H9 (cell line): Measurements from ENCODE around the gene ZIC5. TPM values are rescaled to one million over a fixed set of nuclear protein-coding genes. Genes with fewer than 3 reads are reported as not detected.

ENCODE experiments used
- DNase-seq: peaks from one replicate; pipeline ENCODE4 v3.0.0-alpha.2; 2017
- H2AFZ ChIP-seq: one replicate; pipeline ENCODE4 v1.6.1; 2013; ENCODE audit warnings: mild to moderate bottlenecking, low read length, control low read depth, moderate library complexity
- H2AK5ac ChIP-seq: 2 replicates; pipeline ENCODE4 v1.6.1; 2013; ENCODE audit warnings: low read length, control low read depth, mixed read lengths; ENCODE audit not compliant: insufficient read length
- H2BK120ac ChIP-seq: one replicate; pipeline ENCODE4 v1.6.1; 2013; ENCODE audit warnings: low read depth, mild to moderate bottlenecking, low read length, control low read depth, inconsistent platforms; ENCODE audit not compliant: poor library complexity, severe bottlenecking
- H2BK12ac ChIP-seq: 2 replicates; pipeline ENCODE4 v1.6.1; 2013; ENCODE audit warnings: low read length, control low read depth, mixed read lengths, low read depth; ENCODE audit not compliant: insufficient read length
- H2BK15ac ChIP-seq: 2 replicates; pipeline ENCODE4 v1.6.1; 2013; ENCODE audit warnings: low read depth, low read length, control low read depth
- H2BK20ac ChIP-seq: one replicate; pipeline ENCODE4 v1.6.1; 2013; ENCODE audit warnings: low read depth, mild to moderate bottlenecking, low read length, control low read depth, inconsistent platforms; ENCODE audit not compliant: poor library complexity, severe bottlenecking
- H2BK5ac ChIP-seq: 2 replicates; pipeline ENCODE4 v1.6.1; 2013; ENCODE audit warnings: low read length, control low read depth, mixed read lengths; ENCODE audit not compliant: insufficient read length
- H3K14ac ChIP-seq: 2 replicates; pipeline ENCODE4 v1.6.1; 2013; ENCODE audit warnings: low read length, control low read depth; ENCODE audit not compliant: insufficient read depth
- H3K18ac ChIP-seq: 2 replicates; pipeline ENCODE4 v1.6.1; 2013; ENCODE audit warnings: low read depth, mild to moderate bottlenecking, mixed read lengths, low read length, control low read depth; ENCODE audit not compliant: insufficient read length
- H3K23ac ChIP-seq: 2 replicates; pipeline ENCODE4 v1.6.1; 2013; ENCODE audit warnings: low read length, control low read depth, mixed read lengths, low read depth; ENCODE audit not compliant: insufficient read length
- H3K23me2 ChIP-seq: 2 replicates; pipeline ENCODE4 v1.6.1; 2013; ENCODE audit warnings: low read depth, mild to moderate bottlenecking, mixed read lengths, low read length, control low read depth; ENCODE audit not compliant: insufficient read length, poor library complexity, severe bottlenecking
- H3K27ac ChIP-seq: 2 replicates; pipeline ENCODE4 v1.5.1; 2013; ENCODE audit warnings: low read length, control low read depth, mixed read lengths, low read depth; ENCODE audit not compliant: insufficient read length
- H3K27me3 ChIP-seq: 2 replicates; pipeline ENCODE4 v1.6.1; 2013; ENCODE audit warnings: low read length, control low read depth, inconsistent platforms; ENCODE audit not compliant: insufficient read depth
- H3K4ac ChIP-seq: 2 replicates; pipeline ENCODE4 v1.6.1; 2013; ENCODE audit warnings: low read depth, mild to moderate bottlenecking, control low read depth, inconsistent platforms, low read length, moderate library complexity
- H3K4me1 ChIP-seq: 2 replicates; pipeline ENCODE4 v1.6.1; 2013; ENCODE audit warnings: low read length, control low read depth, inconsistent platforms; ENCODE audit not compliant: insufficient read depth
- H3K4me2 ChIP-seq: 2 replicates; pipeline ENCODE4 v1.6.1; 2013; ENCODE audit warnings: low read length, control low read depth, mixed read lengths; ENCODE audit not compliant: insufficient read length, insufficient read depth
- H3K56ac ChIP-seq: 2 replicates; pipeline ENCODE4 v1.6.1; 2013; ENCODE audit warnings: low read depth, mild to moderate bottlenecking, mixed read lengths, low read length, control low read depth; ENCODE audit not compliant: insufficient read length
- H3K79me1 ChIP-seq: 2 replicates; pipeline ENCODE4 v1.6.1; 2013; ENCODE audit warnings: low read depth, mild to moderate bottlenecking, moderate library complexity, low read length, control low read depth, inconsistent platforms; ENCODE audit not compliant: insufficient read depth, poor library complexity, severe bottlenecking
- H3K79me2 ChIP-seq: 2 replicates; pipeline ENCODE4 v1.6.1; 2013; ENCODE audit warnings: low read length, control low read depth, inconsistent platforms; ENCODE audit not compliant: insufficient read depth
- H3K9ac ChIP-seq: 2 replicates; pipeline ENCODE4 v1.6.1; 2013; ENCODE audit warnings: low read length, control low read depth, mixed read lengths; ENCODE audit not compliant: insufficient read length; ENCODE audit errors: extremely low read depth
- H3K9me3 ChIP-seq: one replicate; pipeline ENCODE4 v1.6.1; 2013; ENCODE audit warnings: low read depth, low read length, inconsistent platforms; ENCODE audit not compliant: control insufficient read depth
- H3T11ph ChIP-seq: one replicate; pipeline ENCODE4 v1.6.1; 2013; ENCODE audit warnings: mild to moderate bottlenecking, low read length, control low read depth, inconsistent platforms
- H4K20me1 ChIP-seq: one replicate; pipeline ENCODE4 v1.6.1; 2013; ENCODE audit not compliant: control insufficient read depth, insufficient read length, insufficient read depth
- H4K5ac ChIP-seq: 2 replicates; pipeline ENCODE4 v1.6.1; 2013; ENCODE audit warnings: low read depth, mild to moderate bottlenecking, mixed read lengths, low read length, control low read depth; ENCODE audit not compliant: insufficient read length
- H4K8ac ChIP-seq: replicated peaks from 2 replicates; pipeline ENCODE4 v1.6.1; 2013; ENCODE audit warnings: low read length, control low read depth, mixed read lengths, low read depth; ENCODE audit not compliant: insufficient read length
- H4K91ac ChIP-seq: 2 replicates; pipeline ENCODE4 v1.6.1; 2013; ENCODE audit warnings: low read depth, mild to moderate bottlenecking, moderate library complexity, mixed read lengths, low read length, control low read depth; ENCODE audit not compliant: insufficient read length
- H3K27ac Mint-ChIP-seq, 3 experiments: 2 replicates in 2 of 3; 3 replicates in 1 of 3; pipeline ENCODE4 v1.8.0; 2020 to 2021; ENCODE audit warnings: mixed read lengths in 3 of 3, mild to moderate bottlenecking in 1 of 3, moderate library complexity in 1 of 3
- H3K27me3 Mint-ChIP-seq: 2 replicates; pipeline ENCODE4 v1.8.0; 2021; ENCODE audit warnings: low read depth, mild to moderate bottlenecking, moderate library complexity, mixed read lengths
- H3K36me3 Mint-ChIP-seq, 3 experiments: 2 replicates in 2 of 3; 3 replicates in 1 of 3; pipeline ENCODE4 v1.8.0; 2020 to 2021; ENCODE audit warnings: low read depth in 3 of 3, mixed read lengths in 3 of 3; ENCODE audit not compliant: insufficient read depth in 1 of 3
- H3K4me1 Mint-ChIP-seq, 2 experiments: 2 replicates each; pipeline ENCODE4 v1.8.0; 2020; ENCODE audit warnings: mixed read lengths in 2 of 2
- H3K4me3 Mint-ChIP-seq, 2 experiments: 2 replicates in 1 of 2; 3 replicates in 1 of 2; pipeline ENCODE4 v1.8.0; 2020 to 2021; ENCODE audit warnings: mild to moderate bottlenecking in 2 of 2, mixed read lengths in 2 of 2, moderate library complexity in 1 of 2
- H3K9me3 Mint-ChIP-seq, 2 experiments: 2 replicates in 1 of 2; 3 replicates in 1 of 2; pipeline ENCODE4 v1.8.0; 2020; ENCODE audit warnings: mild to moderate bottlenecking in 2 of 2, mixed read lengths in 2 of 2, moderate library complexity in 1 of 2
- CTCF ChIP-seq: fragments of 200-600 bp; sonication (generic); conservative IDR thresholded peaks from 3 replicates; pipeline ENCODE4 v1.8.0; 2021; ENCODE audit warnings: antibody characterized with exemption, mild to moderate bottlenecking
- whole genome bisulfite sequencing: extraction: QIAGEN DNeasy Blood & Tissue Kit; methylation state at CpG from one replicate; pipeline ENCODE4 v1.1.7; 2013; ENCODE audit warnings: missing lambda C conversion rate, low lambda C conversion rate, mixed read lengths; ENCODE audit not compliant: insufficient read length; ENCODE audit errors: extremely low coverage; 5-methylcytosine and 5-hydroxymethylcytosine counted together
- total RNA-seq: library from RNA; stranded (reverse); gene quantifications from 2 replicates; pipeline ENCODE4 v1.2.1, GENCODE V29; 2021

ZIC5 gene
- total RNA-seq, 1 experiment from 2014 or later = 51.9 TPM

DNA sequence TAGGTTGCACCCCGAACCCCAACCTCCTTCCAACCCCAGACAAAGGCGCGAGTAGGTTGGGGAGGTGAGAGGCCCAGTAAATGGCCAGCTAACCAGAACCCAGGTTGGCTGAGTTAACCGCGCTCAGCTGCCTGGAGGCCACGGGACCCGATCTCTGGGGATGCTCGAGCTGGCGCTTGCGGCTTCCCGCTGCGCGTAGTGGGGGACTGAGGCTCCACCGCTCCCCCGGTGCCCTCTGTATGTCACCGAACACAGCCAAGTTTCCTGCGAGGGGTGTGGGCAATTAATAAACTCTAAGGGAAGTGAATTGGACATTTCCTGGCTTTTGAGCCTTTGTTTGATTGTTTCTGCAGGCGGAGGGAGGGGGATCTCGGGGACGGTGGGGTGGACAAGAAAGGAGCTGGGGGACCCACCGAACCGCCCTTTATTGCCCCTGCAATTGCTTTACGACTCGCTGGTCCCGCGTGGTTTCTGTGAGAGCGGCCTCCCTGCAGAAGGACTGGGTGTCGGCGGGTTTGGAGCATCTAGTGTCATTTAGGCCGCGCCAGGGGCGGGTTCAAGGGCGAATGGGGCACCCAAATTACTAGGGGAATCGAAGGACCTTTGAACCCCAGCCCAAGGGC lies 3.5 kb upstream of the ZIC5 start:
- no peak overlapping the region for H4K91ac ChIP-seq
- no peak overlapping the region for H2AK5ac ChIP-seq
- H2BK12ac ChIP-seq = no peak overlapping the region
- H3K9ac ChIP-seq = no peak overlapping the region
- peak overlapping the region; percentile 42 for H3K4me2 ChIP-seq
- H3K18ac ChIP-seq = peak overlapping the region; percentile 39
- no peak overlapping the region for H2BK15ac ChIP-seq
- Mint-ChIP-seq H3K9me3 (peaks cover under 1 to 4% of the 10 kb centered on the region in 2 experiments; a peak in 2 of 5 replicates), H3K4me3 (peak overlapping the region; percentile 39 to 70), H3K36me3 (peaks cover under 1 to 1% (median 1%) of the 10 kb centered on the region in 3 experiments; a peak in 6 of 7 replicates), H3K4me1 (peaks cover 64 to 67% of the 10 kb centered on the region in 2 experiments), H3K27ac (peak overlapping the region; percentile 18 to 90 (median 83); a peak in 4 of 7 replicates), H3K27me3 (peaks cover 34% of the 10 kb centered on the region)
- no peaks in the 10 kb centered on the region for H3K9me3 ChIP-seq
- no peak overlapping the region for H2BK120ac ChIP-seq
- H2BK20ac ChIP-seq = no peak overlapping the region
- H3K23me2 ChIP-seq = peaks cover 40% of the 10 kb centered on the region
- H3T11ph ChIP-seq = no peak overlapping the region
- peaks cover 10% of the 10 kb centered on the region; the same call in 1 of the 2 replicates for H3K4me1 ChIP-seq
- peak overlapping the region; percentile 58; the same call in 1 of the 2 replicates for H3K14ac ChIP-seq
- no peak overlapping the region for H2AFZ ChIP-seq
- H3K23ac ChIP-seq = no peak overlapping the region
- H2BK5ac ChIP-seq = no peak overlapping the region
- peak; percentile 52 for DNase-seq
- TF ChIP-seq CTCF = no peak
- H4K8ac ChIP-seq = no peak overlapping the region
- no CpG with 5 or more reads among the region's 34 CpGs for WGBS
- peaks cover 1% of the 10 kb centered on the region; the same call in 1 of the 2 replicates for H3K79me2 ChIP-seq
- H3K4ac ChIP-seq = no peak overlapping the region
- H3K56ac ChIP-seq = no peak overlapping the region
- no peaks in the 10 kb centered on the region for H3K79me1 ChIP-seq
- H4K20me1 ChIP-seq = no peaks in the 10 kb centered on the region
- no peak overlapping the region for H4K5ac ChIP-seq
- H3K27me3 ChIP-seq = peaks cover 4% of the 10 kb centered on the region; the same call in 1 of the 2 replicates
- peak overlapping the region; percentile 58 for H3K27ac ChIP-seq
